Activated CD4-positive, alpha-beta T cell treated with anti-CD3 and anti-CD28 coated beads, Interleukin-2, amount 50 U/mL, for 1 hour (primary cell): ENCODE measurements around the gene PQBP1.
A peak's percentile ranks its signal among the peaks of the same experiment; 100 is the strongest.

Experiments
- DNase-seq: peaks from one replicate; pipeline ENCODE4 v3.0.0-alpha.2; 2020

The PQBP1 gene

DNA sequence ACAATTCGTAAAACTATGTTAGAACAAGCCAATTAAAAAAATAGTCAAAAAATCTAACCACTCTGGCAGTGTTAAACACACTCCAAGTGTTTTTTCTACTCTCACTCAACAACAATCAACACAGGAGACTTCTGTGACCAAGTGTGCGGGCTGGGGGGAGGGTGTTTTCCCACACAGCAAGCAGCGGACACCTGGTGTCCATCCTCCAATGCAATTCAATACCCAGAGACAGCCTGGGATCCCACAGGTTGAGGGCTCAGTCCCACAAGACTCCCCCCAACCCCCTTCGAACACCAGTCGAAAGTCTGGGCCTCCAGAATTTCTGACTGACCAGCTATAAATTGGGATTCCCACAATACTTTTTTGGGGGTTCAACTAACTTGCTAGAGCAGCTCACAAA lies 29.4 kb downstream of the PQBP1 start:
- no peak for DNase-seq

DNA sequence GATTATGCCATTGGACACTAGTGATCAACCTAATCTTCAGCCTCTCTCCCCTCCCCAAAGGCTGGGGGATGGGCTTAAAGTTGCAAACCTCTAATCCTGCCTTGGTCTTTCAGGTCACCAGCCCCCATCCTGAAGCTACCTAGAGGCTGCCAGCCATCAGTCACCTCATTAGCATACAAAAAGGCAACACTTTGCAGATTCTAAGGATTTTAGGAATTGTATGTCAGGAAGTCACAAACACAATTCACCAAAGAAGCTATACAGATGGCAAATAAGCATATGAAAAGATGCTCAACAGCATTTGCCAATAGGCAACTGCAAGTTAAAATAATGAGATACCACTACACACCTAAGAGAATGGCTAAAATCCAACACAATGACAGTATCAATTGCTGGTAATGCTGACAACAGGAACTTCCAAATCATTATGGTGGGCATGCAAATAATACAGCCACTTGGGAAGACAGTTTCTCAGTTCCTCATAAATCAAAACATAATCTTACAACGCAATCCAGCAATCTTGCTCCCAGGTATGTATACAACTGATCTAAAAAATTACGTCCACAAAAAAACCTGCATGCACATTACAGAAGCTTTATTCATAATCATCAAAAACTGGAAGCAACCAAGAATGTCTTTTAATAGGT lies 30.1 kb downstream of the PQBP1 start:
- DNase-seq: no peak

DNA sequence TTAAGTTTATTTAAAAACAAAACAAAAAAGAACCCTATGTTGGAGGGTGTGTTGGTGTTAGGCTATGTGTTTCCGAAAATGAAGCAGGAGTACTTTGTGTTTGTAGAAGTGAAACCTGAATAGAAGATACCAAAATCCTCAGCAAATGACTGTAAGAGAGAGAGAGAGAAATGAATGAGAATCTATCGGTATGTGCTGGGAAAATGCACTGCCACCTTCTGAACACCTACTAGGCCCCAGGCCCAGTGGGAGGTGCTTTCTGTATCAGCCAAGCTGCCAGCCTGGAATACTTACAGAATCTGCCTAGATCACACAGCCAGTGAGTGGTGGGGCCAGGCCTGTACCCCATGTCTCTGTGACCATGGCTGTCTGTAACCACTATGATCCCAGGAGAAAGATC lies 36.0 kb downstream of the PQBP1 start:
- DNase-seq: no peak

DNA sequence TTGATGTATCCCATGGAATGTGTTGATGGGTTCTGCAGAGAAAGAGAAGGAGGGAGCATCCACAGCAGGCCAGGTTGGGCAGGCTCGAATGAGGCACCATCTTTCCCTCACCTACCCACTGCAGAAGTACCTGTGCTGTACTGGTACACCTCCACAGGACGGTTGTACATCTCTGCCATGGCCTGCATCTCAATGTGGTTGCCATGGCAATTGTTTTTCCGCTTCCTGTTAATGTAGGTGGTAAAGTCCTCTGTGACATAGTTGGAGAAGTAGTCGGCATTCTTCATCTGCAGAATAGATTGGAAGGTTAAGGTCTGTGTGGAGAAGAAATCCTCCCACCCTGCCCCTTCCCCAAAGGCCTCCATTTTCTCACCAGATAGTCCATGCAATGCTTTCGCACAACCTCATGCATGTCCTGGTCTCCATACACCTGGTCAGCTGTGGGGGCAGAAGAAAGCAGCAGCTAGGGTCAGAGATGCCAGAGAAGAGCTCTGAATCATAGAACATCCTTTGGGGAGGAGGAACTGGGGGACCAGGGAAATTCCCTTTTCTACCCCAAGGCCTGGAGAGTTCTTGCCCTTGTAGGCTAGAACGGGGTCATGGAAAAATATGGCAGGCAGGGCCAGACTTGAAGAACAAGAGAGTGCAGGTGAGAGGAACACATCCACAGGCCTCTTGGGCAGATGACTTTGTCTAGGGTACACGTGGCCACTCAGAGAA lies 37.0 kb downstream of the PQBP1 start:
- DNase-seq: no peak

DNA sequence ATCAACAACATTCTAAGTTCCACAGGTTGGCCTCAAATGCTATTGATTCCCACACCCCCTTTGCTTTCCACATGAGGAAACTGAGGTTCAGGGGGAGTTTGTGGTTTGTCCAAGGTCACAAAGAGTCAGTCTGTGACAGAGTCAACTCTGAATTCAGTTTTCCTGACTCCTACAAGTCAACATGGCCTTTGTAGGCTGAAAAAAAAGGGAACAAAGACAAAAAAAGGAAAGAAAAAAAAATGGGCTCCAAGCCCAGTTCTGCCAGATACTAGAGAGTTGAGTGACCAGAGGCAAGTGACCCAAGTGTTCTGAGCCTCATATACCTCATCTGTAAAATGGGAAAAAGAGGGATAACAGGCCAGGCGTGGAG lies 37.6 kb downstream of the PQBP1 start:
- no peak for DNase-seq

DNA sequence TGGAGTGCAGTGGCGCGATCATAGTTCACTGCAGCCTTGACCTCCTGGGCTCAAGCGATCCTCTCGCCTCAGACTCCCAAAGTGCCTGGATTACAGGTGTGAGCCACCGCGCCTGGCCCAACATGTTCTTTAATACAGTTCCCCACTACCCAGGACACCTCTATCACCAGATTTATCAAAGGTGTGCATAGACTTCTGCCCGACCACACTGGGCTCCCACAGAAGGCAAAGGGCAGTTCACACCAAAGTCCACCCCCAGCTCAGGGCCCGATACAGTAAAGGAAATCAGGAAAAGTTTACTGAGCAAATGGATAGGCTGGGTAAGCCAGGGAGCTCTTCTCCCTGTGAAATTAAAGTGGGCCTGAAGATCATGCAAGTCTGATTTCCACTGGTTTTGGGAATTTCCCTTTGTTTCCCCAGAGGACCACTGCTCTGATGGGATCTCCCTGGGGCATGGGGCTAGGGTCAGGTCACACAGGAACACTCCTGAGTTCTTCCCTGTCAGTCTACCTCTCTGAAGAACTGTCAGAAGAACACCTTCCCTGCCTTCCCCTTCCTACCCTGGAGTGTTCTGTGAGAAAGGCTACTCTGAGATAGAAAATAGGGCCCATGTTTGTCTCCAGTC lies 38.8 kb downstream of the PQBP1 start:
- DNase-seq: no peak

DNA sequence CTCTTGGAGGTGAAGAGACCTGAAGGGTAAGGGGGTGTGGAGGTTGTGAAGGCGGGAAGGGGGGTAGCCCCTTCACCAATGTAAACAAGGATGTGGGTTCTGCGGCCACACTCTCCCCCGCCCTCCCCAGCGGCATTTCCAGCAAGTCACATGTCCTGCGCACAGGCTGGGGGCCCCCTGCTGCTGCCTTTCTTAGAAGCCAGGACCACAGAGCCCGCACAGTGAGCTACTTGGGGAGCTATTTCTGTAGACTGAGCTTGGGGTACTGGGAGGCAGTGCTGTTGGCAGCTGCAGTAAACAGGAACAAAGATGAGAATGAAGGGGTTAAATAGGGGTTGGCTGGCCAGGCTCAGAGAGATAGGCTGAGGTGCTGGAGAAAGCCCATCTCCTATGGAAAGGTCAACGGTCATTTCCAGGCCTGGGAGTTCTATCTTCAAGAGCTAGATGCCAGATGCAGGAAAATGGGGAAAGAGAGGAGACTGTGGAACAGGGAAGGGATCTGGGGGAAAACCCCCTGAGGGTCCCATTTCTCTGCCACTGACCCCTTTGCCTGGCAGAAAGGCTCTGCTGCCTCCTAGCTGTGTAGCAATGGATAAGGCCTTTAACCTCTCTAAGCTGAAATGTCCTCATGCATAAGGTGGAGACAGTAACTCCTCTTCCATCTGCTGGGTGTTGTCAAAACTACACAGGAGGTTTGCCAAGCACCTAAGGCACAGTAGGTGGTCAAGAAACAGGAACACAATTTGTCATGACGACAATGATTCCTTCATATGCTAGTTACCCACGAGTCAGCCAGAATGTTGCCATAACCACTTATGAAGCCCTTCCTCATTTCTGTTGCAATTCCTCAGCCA lies 39.6 kb downstream of the PQBP1 start:
- DNase-seq: peak; percentile 82

DNA sequence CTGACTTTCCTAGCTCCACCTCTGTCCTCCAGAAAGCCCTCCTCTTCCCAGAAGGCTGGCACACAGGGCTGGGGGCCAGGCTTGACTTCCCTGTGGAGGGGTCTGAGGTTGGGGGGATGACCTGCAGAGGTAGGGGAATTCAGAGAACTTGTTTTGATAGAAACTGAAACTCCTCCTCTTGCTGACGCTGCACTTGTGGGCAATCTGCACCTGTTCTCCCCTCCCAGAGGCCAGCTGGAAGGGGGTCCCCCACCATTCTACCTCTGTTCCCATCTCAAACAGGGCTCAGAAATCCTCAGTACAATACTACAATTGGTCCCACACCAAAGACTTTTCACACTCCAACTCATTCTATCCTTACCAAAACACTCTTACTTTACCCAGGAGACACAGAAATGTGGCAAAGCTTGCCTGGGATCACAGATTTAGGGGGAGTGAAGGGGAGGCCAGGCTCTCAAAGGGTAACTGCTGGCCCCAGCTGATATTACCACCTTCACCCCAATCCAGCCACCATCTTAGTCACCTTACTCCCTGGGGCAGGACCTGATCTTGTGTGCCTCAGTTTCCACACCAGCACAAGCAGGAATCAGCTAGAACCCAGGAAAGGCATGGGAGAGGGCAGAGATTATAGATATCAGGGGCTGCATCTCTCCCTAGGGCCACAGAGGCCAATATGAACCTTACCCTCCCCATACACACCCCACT lies 41.1 kb downstream of the PQBP1 start:
- DNase-seq: peak; percentile 39

DNA sequence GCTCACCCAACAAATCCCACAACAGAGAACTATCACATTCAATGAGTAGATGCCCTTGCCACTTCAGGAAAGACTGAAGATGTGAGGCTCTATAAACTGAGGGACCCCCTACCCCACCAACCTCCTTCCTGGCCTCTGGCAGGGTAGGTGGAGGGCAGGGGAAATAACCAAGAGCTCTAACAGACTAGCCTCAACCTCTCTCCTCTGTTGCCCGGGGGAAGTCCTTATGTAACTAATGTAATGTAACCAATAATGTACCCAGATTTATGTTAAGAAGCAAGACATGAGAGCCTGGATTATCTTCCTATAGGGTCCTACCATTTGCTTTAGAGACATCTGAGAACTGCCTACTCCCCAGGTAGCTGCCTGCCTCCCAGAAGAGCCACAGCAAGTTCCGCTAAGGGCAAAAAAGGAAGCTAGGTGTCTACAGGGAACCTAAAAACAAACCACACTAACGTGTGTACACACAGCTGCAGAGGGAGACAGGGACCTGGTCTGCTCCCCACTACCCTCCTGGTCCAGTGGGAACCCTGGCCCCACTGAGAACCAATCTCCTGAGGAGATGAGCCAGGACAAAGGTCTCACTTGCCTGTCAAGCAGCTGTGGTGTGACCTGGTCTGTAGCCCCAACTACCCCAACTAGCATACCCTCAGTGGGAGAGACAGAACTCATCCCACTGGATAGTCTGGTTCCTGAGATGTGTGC lies 41.9 kb downstream of the PQBP1 start:
- no peak for DNase-seq

DNA sequence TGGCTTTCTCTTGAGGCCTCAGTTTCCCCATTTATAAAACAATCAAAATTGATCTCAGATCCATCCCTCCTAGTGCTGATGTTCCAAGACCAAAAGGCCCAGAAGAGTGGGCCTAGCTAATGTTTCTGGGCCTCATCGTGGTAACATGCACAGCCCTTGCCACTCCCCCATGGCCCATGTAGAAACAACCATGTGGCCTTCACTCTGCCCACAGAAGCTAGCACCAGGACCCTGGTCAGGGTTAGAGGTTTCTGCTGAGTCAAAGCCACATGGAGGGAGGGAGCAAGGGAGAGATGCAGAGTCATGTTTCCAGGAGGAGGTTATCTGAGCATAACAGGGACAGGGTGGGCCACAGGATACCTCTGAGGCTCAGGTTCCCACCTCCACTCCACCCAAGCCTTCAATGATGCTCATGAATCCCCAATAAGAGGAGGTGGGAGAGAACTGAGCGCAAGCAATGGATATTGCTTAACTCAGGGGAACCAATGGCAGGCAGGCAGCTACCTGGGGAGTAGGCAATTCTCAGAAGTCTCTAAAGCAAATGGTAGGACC lies 42.8 kb downstream of the PQBP1 start:
- no peak for DNase-seq

DNA sequence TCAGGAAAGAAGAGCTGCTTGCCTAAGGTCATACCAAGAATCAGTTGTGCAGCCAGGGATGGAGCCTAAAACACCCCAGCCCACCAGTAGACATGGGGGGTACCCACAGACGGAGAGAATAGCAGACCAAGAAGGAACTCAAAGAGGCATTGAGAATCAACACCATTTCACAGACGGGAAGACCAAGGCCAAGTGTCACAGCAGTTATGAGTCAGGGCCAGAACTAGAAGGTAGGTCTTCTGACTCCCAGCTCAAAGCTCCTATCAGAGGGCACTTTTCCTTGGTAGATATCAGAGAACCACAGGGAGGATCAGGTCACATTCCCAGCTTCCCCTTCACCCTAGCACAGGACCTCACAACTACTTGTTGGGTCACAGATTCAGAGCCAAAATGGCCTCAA lies 45.2 kb downstream of the PQBP1 start:
- DNase-seq: no peak

DNA sequence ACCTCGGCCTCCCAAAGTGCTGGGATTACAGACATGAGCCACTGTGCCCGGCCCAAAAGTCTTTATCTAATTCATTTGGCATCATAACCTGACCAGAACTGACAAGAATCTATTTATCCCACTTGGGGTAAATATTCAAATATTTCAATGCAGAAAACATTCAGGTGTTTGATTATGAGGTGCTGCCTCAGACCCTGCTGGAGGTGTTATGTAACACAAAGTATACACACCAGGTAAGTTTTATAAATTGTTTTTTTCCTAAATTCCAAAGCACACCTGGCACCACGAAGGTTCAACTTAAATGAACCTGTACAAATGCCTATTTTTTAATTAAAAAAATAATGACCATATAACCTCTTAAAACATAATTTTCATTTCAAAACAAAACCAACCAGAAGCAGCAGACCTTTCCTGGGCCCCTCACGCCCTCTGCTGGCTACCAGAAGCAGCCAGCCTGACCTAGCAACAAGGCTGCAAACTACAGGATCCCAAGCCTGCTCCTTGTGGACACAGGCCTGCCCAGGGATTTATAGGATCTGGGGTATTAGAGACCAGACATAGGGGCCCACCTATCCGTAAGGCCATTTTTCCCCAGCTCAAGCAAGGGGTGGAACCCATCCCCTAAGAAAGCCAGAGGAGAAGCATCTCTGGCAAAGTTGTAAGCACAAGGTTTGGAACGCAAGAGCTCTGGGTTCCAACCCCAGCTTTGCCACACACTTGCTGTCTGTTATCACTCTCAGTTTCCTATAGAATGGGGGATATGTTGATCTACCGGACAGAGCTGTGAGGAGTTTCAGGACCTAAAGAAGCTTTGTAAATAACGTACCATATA lies 48.0 kb downstream of the PQBP1 start:
- peak; percentile 46 for DNase-seq

DNA sequence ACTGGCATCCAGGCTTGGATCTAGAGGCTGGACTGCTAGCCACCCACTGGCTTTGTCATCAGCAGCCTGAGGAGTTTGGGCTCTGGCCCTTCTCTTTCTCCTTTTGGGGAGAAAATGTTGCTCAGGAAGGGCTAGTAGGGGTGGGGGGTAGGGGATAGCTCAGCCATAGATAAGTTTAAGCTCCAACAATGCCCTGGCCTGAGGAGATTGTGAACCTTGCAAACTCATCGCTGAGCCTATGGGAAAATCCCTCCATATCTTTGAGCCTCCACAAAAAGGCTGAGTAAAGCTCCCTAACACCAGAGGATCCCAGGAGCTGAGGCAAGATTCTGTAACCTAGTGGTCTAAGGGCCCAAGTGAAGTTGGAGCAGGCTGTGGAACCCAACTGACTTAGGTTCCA lies 50.9 kb downstream of the PQBP1 start:
- DNase-seq: no peak
